ENCODE data around the gene HDDC2. TPM values are rescaled to one million over a fixed set of nuclear protein-coding genes. Genes with fewer than 3 reads are reported as not detected.

The HDDC2 gene
- total RNA-seq, 4 donors from 2014 or later, result 62.7 to 88.3 (median 73.1) TPM

DNA sequence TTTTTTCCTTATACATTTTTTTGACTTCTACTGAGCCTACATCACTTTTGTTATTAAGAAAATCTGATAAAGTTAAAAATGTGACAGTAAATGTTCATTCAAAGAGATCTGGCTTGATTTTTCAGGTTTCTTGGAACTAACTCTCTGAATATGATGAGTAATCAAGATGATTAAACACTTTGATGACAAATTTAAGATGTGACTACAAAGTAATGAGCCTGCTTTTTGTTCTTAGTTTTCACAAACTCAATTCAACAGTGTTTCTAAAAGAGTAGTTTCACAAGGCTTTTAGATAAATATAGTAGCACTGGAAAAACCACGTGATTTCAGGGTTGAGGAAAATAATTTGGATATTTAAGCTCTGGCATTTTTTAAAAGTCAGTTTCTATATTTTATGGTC is 37.9 kb upstream of the HDDC2 start:
- TF ChIP-seq, protein P1, sequence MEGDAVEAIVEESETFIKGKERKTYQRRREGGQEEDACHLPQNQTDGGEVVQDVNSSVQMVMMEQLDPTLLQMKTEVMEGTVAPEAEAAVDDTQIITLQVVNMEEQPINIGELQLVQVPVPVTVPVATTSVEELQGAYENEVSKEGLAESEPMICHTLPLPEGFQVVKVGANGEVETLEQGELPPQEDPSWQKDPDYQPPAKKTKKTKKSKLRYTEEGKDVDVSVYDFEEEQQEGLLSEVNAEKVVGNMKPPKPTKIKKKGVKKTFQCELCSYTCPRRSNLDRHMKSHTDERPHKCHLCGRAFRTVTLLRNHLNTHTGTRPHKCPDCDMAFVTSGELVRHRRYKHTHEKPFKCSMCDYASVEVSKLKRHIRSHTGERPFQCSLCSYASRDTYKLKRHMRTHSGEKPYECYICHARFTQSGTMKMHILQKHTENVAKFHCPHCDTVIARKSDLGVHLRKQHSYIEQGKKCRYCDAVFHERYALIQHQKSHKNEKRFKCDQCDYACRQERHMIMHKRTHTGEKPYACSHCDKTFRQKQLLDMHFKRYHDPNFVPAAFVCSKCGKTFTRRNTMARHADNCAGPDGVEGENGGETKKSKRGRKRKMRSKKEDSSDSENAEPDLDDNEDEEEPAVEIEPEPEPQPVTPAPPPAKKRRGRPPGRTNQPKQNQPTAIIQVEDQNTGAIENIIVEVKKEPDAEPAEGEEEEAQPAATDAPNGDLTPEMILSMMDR (IDR thresholded peaks at IDR 0.05), result no peak
- ATAC-seq (ENCODE audit: low FRiP score), result no peak

GRCh38 chr6:125338381-125338780 is 36.6 kb upstream of the HDDC2 start:
- ATAC-seq (ENCODE audit: low FRiP score) (no peak), DNase-seq (ENCODE audit: low spot score) (no peak)
- TF ChIP-seq, protein P1 (IDR thresholded peaks at IDR 0.05), result no peak

More for the DNA sequence above, 37.9 kb upstream of the HDDC2 start:
- no peak for DNase-seq (ENCODE audit: low spot score)

GRCh38 chr6:125337706-125338105 is 35.9 kb upstream of the HDDC2 start:
- DNase-seq (ENCODE audit: low spot score), result no peak
- ATAC-seq (ENCODE audit: low FRiP score), result no peak
- TF ChIP-seq, protein P1 (IDR thresholded peaks at IDR 0.05), result no peak

DNA sequence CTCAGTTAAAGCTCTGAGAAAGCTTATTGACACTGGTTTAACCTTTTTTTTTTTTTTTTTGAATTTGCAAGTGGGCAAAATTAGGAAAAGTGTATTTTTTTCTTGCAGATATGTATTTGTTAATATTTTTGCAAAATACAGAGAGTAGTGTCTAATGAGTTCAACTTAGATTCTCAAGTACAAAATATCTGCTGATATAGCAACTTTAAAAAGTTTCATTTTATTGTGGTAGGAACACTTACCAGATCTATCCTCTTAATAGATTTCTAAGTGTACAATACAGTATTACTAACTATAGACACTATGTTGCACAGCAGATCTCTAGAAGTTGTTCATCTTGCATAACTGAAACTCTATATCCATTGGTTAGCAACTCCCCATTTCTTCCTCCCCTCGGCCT is 30.9 kb upstream of the HDDC2 start:
- TF ChIP-seq, protein P1 (IDR thresholded peaks at IDR 0.05), result no peak
- ATAC-seq (ENCODE audit: low FRiP score), result no peak

GRCh38 chr6:125325586-125325985 is 23.8 kb upstream of the HDDC2 start:
- DNase-seq (ENCODE audit: low spot score), result no peak
- TF ChIP-seq, protein P1 (IDR thresholded peaks at IDR 0.05), result no peak
- no peak for ATAC-seq (ENCODE audit: low FRiP score)

More for the DNA sequence above, 30.9 kb upstream of the HDDC2 start:
- DNase-seq (ENCODE audit: low spot score), result no peak

GRCh38 chr6:125323376-125323775 is 21.6 kb upstream of the HDDC2 start:
- TF ChIP-seq, protein P1 (IDR thresholded peaks at IDR 0.05), result no peak
- ATAC-seq (ENCODE audit: low FRiP score), result no peak
- no peak for DNase-seq (ENCODE audit: low spot score)

- TF ChIP-seq, protein P1 (IDR thresholded peaks at IDR 0.05), result no peak
- DNase-seq (ENCODE audit: low spot score), result no peak
- no peak for ATAC-seq (ENCODE audit: low FRiP score)
Observed at GRCh38 chr6:125316621-125317020, 14.9 kb upstream of the HDDC2 start.

Measured in omental fat pad (tissue), 4 donors.